B cell (primary cell): ENCODE data around the gene PAEP. TPM values are rescaled to one million over a fixed set of nuclear protein-coding genes. Genes with fewer than 3 reads are reported as not detected.

Source experiments
- ATAC-seq: fragments of 200-7000 bp; cut with Tn5 transposase; one replicate; pipeline ENCODE4 v1.10.0; 2021; ENCODE audit warnings: low read depth, mild to moderate bottlenecking, moderate number of reproducible peaks, moderate library complexity
- CTCF ChIA-PET: fragments of 350-600 bp; sonication (Branson Sonifier 250); formaldehyde crosslinking; loops from one replicate; lab custom pipeline; 2021; ENCODE audit warnings: antibody characterized with exemption, inconsistent platforms; lab: Charles Lee
- POLR2A ChIA-PET: fragments of 350-600 bp; sonication (Branson Sonifier 250); formaldehyde crosslinking; loops from one replicate; lab custom pipeline; 2021; ENCODE audit warnings: antibody characterized with exemption; lab: Charles Lee
- DNase-seq: peaks from one replicate; pipeline ENCODE4 v3.0.0; 2013
- H2AFZ ChIP-seq: 2 replicates; pipeline ENCODE4 v1.6.1; 2012; ENCODE audit warnings: mild to moderate bottlenecking, low read depth, low read length; ENCODE audit not compliant: insufficient read depth, poor library complexity, severe bottlenecking
- H3K27ac ChIP-seq, 2 donors: 1 replicate in 1 of 2; 2 replicates in 1 of 2; pipeline ENCODE4 v1.5.1; 2012 to 2013; ENCODE audit warnings: low read length in 2 of 2, mild to moderate bottlenecking in 2 of 2, moderate library complexity in 1 of 2
- H3K27me3 ChIP-seq, 4 experiments: fragments of 200-600 bp in 1 of 4; sonication (generic) in 1 of 4; replicated peaks in 1 of 4; 1 replicate in 2 of 4; 2 replicates in 2 of 4; pipeline versions ENCODE4 v1.6.1 to v1.7.0; 2013 to 2016; ENCODE audit warnings: low read length in 3 of 4, mild to moderate bottlenecking in 2 of 4, mixed read lengths in 1 of 4, moderate library complexity in 1 of 4; ENCODE audit not compliant: insufficient read depth in 4 of 4, control insufficient read depth in 3 of 4; ENCODE audit errors: control extremely low read depth in 1 of 4
- H3K36me3 ChIP-seq, 2 experiments: replicated peaks in 1 of 2; 1 replicate in 1 of 2; 2 replicates in 1 of 2; pipeline versions ENCODE4 v1.6.1 to v1.7.1; 2013; ENCODE audit warnings: low read length in 1 of 2; ENCODE audit not compliant: insufficient read depth in 2 of 2, control insufficient read depth in 1 of 2; ENCODE audit errors: control extremely low read depth in 1 of 2, extremely low read depth in 1 of 2
- H3K4me1 ChIP-seq, 2 donors: fragments of 200-600 bp in 1 of 2; sonication (generic) in 1 of 2; 1 replicate in 1 of 2; 2 replicates in 1 of 2; pipeline versions ENCODE4 v1.5.1 to v1.6.1; 2013 to 2017; ENCODE audit warnings: low read length in 2 of 2; ENCODE audit not compliant: control insufficient read depth in 2 of 2, insufficient read depth in 2 of 2
- H3K4me2 ChIP-seq: replicated peaks from 2 replicates; pipeline ENCODE3; 2012; ENCODE audit warnings: mild to moderate bottlenecking, low read depth, low read length; ENCODE audit not compliant: poor library complexity, severe bottlenecking
- H3K4me3 ChIP-seq, 5 experiments: fragments of 200-600 bp in 1 of 5; sonication (generic) in 1 of 5; 1 replicate in 3 of 5; 2 replicates in 2 of 5; pipeline versions ENCODE4 v1.5.1 to v1.7.0; 2011 to 2016; ENCODE audit warnings: low read length in 4 of 5, mild to moderate bottlenecking in 4 of 5, low read depth in 2 of 5, control low read depth in 1 of 5, moderate library complexity in 1 of 5; ENCODE audit not compliant: insufficient read depth in 1 of 5; ENCODE audit errors: control extremely low read depth in 1 of 5, extremely low read depth in 1 of 5
- H3K79me2 ChIP-seq: fragments of 200-600 bp; sonication (generic); one replicate; pipeline ENCODE4 v1.6.0; 2016; ENCODE audit warnings: low read length; ENCODE audit not compliant: control insufficient read depth, insufficient read depth
- H3K9ac ChIP-seq: fragments of 200-600 bp; sonication (generic); 2 replicates; pipeline ENCODE4 v1.6.1; 2017; ENCODE audit warnings: mild to moderate bottlenecking, low read length, moderate library complexity
- H3K9me3 ChIP-seq, 3 donors: one replicate each; pipeline versions ENCODE4 v1.6.1 to v1.7.1; 2013; ENCODE audit warnings: low read length in 2 of 3; ENCODE audit not compliant: control insufficient read depth in 2 of 3, insufficient read depth in 1 of 3; ENCODE audit errors: control extremely low read depth in 1 of 3
- H4K20me1 ChIP-seq: 2 replicates; pipeline ENCODE4 v1.6.0; 2012; ENCODE audit warnings: mild to moderate bottlenecking, low read length; ENCODE audit not compliant: insufficient read depth, control insufficient read depth, poor library complexity, severe bottlenecking
- H3K27ac Mint-ChIP-seq: one replicate; pipeline ENCODE4 v1.8.0; 2021; ENCODE audit warnings: mixed read lengths
- H3K27me3 Mint-ChIP-seq: one replicate; pipeline ENCODE4 v1.8.0; 2021; ENCODE audit warnings: mixed read lengths
- H3K4me1 Mint-ChIP-seq: one replicate; pipeline ENCODE4 v1.8.0; 2021; ENCODE audit warnings: mixed read lengths
- H3K4me3 Mint-ChIP-seq: one replicate; pipeline ENCODE4 v1.8.0; 2021; ENCODE audit warnings: mixed read lengths
- H3K9me3 Mint-ChIP-seq: one replicate; pipeline ENCODE4 v1.8.0; 2022; ENCODE audit warnings: mixed read lengths; ENCODE audit not compliant: insufficient read depth
- CTCF ChIP-seq: fragments of 200-600 bp; IDR thresholded peaks from one replicate; pipeline ENCODE4 v1.8.0; 2022; ENCODE audit warnings: antibody characterized with exemption, mild to moderate bottlenecking
- EZH2 ChIP-seq: IDR thresholded peaks from 2 replicates; pipeline ENCODE4 v1.6.1; 2012; ENCODE audit warnings: borderline replicate concordance, low read depth, mild to moderate bottlenecking, moderate library complexity, low read length; ENCODE audit not compliant: insufficient read depth, poor library complexity, severe bottlenecking
- WGBS: methylation state at CpG from one replicate; pipeline ENCODE4 v1.1.5; 2013; ENCODE audit warnings: missing lambda C conversion rate; ENCODE audit not compliant: insufficient coverage; 5-methylcytosine and 5-hydroxymethylcytosine counted together
- intact Hi-C: fragments of 100-400 bp; cut with micrococcal nuclease; formaldehyde crosslinking; loops from one replicate; pipeline ENCODE4 v1.10.0; 2022
- polyA plus RNA-seq: library from polyadenylated mRNA; depleted of rRNA; stranded (reverse); fragments of >200 nt; gene quantifications from 2 replicates; pipeline ENCODE4 v1.2.3, GENCODE V29; 2012
- total RNA-seq, 2 donors: library from RNA; stranded (reverse); fragments of 120-200 nt in 1 of 2; gene quantifications; 1 replicate in 1 of 2; 2 replicates in 1 of 2; pipeline versions ENCODE4 v1.2.3 to v1.2.4, GENCODE V29; 2013 to 2022

Gene PAEP
- total and polyA plus RNA-seq, 2 donors (not counting 1 experiment from before 2014, with no cell fraction given), result not detected

GRCh38 chr9:135608294-135608998 lies 46.9 kb downstream of the PAEP start:
- H3K27me3 ChIP-seq, result peaks cover 0 to 2% (median 0%) of the 10 kb centered on the region in 4 experiments
- CTCF ChIA-PET, result interaction anchor here (1.2 kb wide), 1 partner anchor 8 kb away, joined by 3 read pairs; no protein-coding TSS in a partner anchor

More at GRCh38 chr9:135608294-135608998, 46.9 kb downstream of the PAEP start:
- 81% methylated on average over 22 of the region's 22 CpGs for WGBS
- no peak for TF ChIP-seq CTCF
- TF ChIP-seq EZH2, result no peak
- Mint-ChIP-seq H3K4me1 (no peaks in the 10 kb centered on the region), H3K4me3 (no peak overlapping the region), H3K27ac (no peak overlapping the region), H3K9me3 (no peaks in the 10 kb centered on the region), H3K27me3 (peaks cover 3% of the 10 kb centered on the region)
- ATAC-seq (no peak), DNase-seq (peak; percentile 4)
- Histone ChIP-seq H2AFZ (no peak overlapping the region), H3K4me3 (no peak overlapping the region), H3K36me3 (no peaks in the 10 kb centered on the region), H3K27ac (no peak overlapping the region), H3K4me2 (no peak overlapping the region), H3K4me1 (no peaks in the 10 kb centered on the region), H3K79me2 (no peaks in the 10 kb centered on the region), H3K9me3 (peaks cover 0 to 7% (median 0%) of the 10 kb centered on the region in 3 donors), H4K20me1 (no peaks in the 10 kb centered on the region), H3K9ac (no peak overlapping the region)
- POLR2A ChIA-PET, result no interaction called here
- intact Hi-C loops, result no loop called here
